HepG2 (cell line): ENCODE results near the gene MPP3. TPM values are rescaled to one million over a fixed set of nuclear protein-coding genes. Genes with fewer than 3 reads are reported as not detected.

Source experiments
- MED13 ChIP-seq: sonication (generic); formaldehyde crosslinking; IDR thresholded peaks from 2 replicates; pipeline ENCODE4 v1.5.0; 2020; ENCODE audit warnings: missing genetic modification reagents
- MED8 ChIP-seq: sonication (generic); formaldehyde crosslinking; IDR thresholded peaks from 2 replicates; pipeline ENCODE4 v1.8.1; 2023; ENCODE audit warnings: mild to moderate bottlenecking, missing genetic modification reagents; ENCODE audit not compliant: insufficient replicate concordance
- MXD4 ChIP-seq: IDR thresholded peaks from 2 replicates; pipeline ENCODE4 v1.6.1; 2016; ENCODE audit warnings: mild to moderate bottlenecking, missing biosample characterization, missing genetic modification reagents
- NFYB ChIP-seq: sonication (generic); formaldehyde crosslinking; IDR thresholded peaks from 2 replicates; pipeline ENCODE4 v1.4.0; 2020; ENCODE audit warnings: missing genetic modification reagents
- SIN3B ChIP-seq: fragments of 150-350 bp; IDR thresholded peaks from 2 replicates; pipeline ENCODE4 v1.6.1; 2014; ENCODE audit warnings: low read length
- SP1 ChIP-seq, 2 experiments: fragments of 450-650 bp in 1 of 2; sonication (generic) in 1 of 2; formaldehyde crosslinking in 1 of 2; IDR thresholded peaks; 2 replicates each; pipeline versions ENCODE4 v1.4.0 to v1.6.1; 2016 to 2020; ENCODE audit warnings: missing genetic modification reagents in 1 of 2
- TRIM24 ChIP-seq: sonication (generic); formaldehyde crosslinking; IDR thresholded peaks from 2 replicates; pipeline ENCODE4 v1.8.0; 2022; ENCODE audit warnings: mild to moderate bottlenecking, missing genetic modification reagents
- ZBTB1 ChIP-seq: sonication (generic); formaldehyde crosslinking; IDR thresholded peaks from 2 replicates; pipeline ENCODE4 v1.4.0; 2020; ENCODE audit warnings: missing genetic modification reagents, borderline replicate concordance
- ZBTB40 ChIP-seq, 2 experiments: fragments of 450-650 bp in 1 of 2; sonication (generic) in 1 of 2; formaldehyde crosslinking in 1 of 2; IDR thresholded peaks; 2 replicates each; pipeline versions ENCODE4 v1.6.1 to v1.8.0; 2016 to 2022; ENCODE audit warnings: antibody characterized with exemption in 1 of 2, mild to moderate bottlenecking in 1 of 2, missing genetic modification reagents in 1 of 2
- ZNF17 ChIP-seq: sonication (generic); formaldehyde crosslinking; IDR thresholded peaks from 2 replicates; pipeline ENCODE4 v1.5.0; 2020; ENCODE audit warnings: mild to moderate bottlenecking, missing genetic modification reagents
- ZNF30 ChIP-seq: sonication (generic); formaldehyde crosslinking; IDR thresholded peaks from 2 replicates; pipeline ENCODE4 v1.5.0; 2020; ENCODE audit warnings: mild to moderate bottlenecking, missing genetic modification reagents
- ZNF552 ChIP-seq: sonication (generic); formaldehyde crosslinking; IDR thresholded peaks from 2 replicates; pipeline ENCODE4 v1.9.0; 2022; ENCODE audit warnings: missing genetic modification reagents, mild to moderate bottlenecking, borderline replicate concordance
- ZNF7 ChIP-seq: IDR thresholded peaks from 2 replicates; pipeline ENCODE4 v1.6.1; 2016; ENCODE audit warnings: missing biosample characterization, missing genetic modification reagents
- ZNF883 ChIP-seq: sonication (generic); formaldehyde crosslinking; IDR thresholded peaks from 2 replicates; pipeline ENCODE4 v1.5.1; 2020; ENCODE audit warnings: mild to moderate bottlenecking, missing genetic modification reagents; ENCODE audit errors: not compliant biosample characterization
- polyA plus RNA-seq, 8 experiments: library from polyadenylated mRNA; depleted of rRNA in 3 of 8; stranded (reverse) in 7 of 8; unstranded in 1 of 8; fragments of >200 nt; fragmentation: Illumina TruSeq in 4 of 8; extraction: Trizol in 4 of 8; gene quantifications; 2 replicates each; pipeline versions ENCODE4 v1.2.1 to v1.2.3, GENCODE V29; 2011 to 2016; ENCODE audit warnings: low read depth in 4 of 8, missing spikeins in 1 of 8, mixed read lengths in 1 of 8; ENCODE audit not compliant: insufficient read depth in 1 of 8
- total RNA-seq, 5 experiments: library from RNA; depleted of rRNA; stranded (reverse); fragments of >200 nt; fragmentation: Illumina TruSeq; extraction: Trizol; gene quantifications; 2 replicates each; pipeline ENCODE4 v1.2.3, GENCODE V29; 2016; ENCODE audit warnings: low read depth in 1 of 5
- TF ChIP-seq, protein P1 (sequence below), 2 experiments: sonication (generic) in 1 of 2; formaldehyde crosslinking in 1 of 2; IDR thresholded peaks; 2 replicates each; pipeline versions ENCODE4 v1.4.0 to v1.6.1; 2018 to 2020; ENCODE audit warnings: missing genetic modification reagents in 2 of 2, borderline replicate concordance in 1 of 2, low read depth in 1 of 2, mild to moderate bottlenecking in 1 of 2, missing biosample characterization in 1 of 2
- TF ChIP-seq, protein P2 (sequence below): sonication (generic); formaldehyde crosslinking; conservative IDR thresholded peaks from 2 replicates; pipeline ENCODE4 v1.4.0; 2020; ENCODE audit warnings: missing genetic modification reagents

Gene MPP3
- total and polyA plus RNA-seq, 2 of the 13 experiments (the other 11 are each of a cell fraction or from before 2014, with no cell fraction given) = 0.91 to 1.8 TPM

GRCh38 chr17:43778337-43779144 is 54.4 kb downstream of the MPP3 start, which contains the start of gene DUSP3 (continued):
- TF ChIP-seq, protein P1, sequence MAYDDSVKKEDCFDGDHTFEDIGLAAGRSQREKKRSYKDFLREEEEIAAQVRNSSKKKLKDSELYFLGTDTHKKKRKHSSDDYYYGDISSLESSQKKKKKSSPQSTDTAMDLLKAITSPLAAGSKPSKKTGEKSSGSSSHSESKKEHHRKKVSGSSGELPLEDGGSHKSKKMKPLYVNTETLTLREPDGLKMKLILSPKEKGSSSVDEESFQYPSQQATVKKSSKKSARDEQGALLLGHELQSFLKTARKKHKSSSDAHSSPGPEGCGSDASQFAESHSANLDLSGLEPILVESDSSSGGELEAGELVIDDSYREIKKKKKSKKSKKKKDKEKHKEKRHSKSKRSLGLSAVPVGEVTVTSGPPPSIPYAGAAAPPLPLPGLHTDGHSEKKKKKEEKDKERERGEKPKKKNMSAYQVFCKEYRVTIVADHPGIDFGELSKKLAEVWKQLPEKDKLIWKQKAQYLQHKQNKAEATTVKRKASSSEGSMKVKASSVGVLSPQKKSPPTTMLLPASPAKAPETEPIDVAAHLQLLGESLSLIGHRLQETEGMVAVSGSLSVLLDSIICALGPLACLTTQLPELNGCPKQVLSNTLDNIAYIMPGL (CRISPR knock-in tag; IDR thresholded peaks at IDR 0.05; ENCODE audit: borderline replicate concordance in 1 of 2, low read depth in 1 of 2) = peak; percentile 63 to 89
- TF ChIP-seq MXD4 (CRISPR knock-in tag) (peak; percentile 62; the same call in 1 of the 2 replicates), ZBTB1 (peak; percentile 70; the same call in 1 of the 2 replicates), SP1 (IDR thresholded peaks at IDR 0.05) (no peak), SP1 (CRISPR knock-in tag; IDR thresholded peaks at IDR 0.05) (peak; percentile 75; the same call in 1 of the 2 replicates), SIN3B (no peak), MED13 (CRISPR knock-in tag) (peak; percentile 51; the same call in 1 of the 2 replicates), ZNF552 (peak; percentile 74; the same call in 1 of the 2 replicates), MED8 (CRISPR knock-in tag) (no peak), ZNF30 (CRISPR knock-in tag) (peak; percentile 59; the same call in 1 of the 2 replicates), NFYB (CRISPR knock-in tag) (no peak; the same call in 1 of the 2 replicates), ZNF883 (CRISPR knock-in tag) (peak; percentile 62), ZNF17 (CRISPR knock-in tag) (no peak), TRIM24 (no peak), ZBTB40 (IDR thresholded peaks at IDR 0.05) (no peak), ZBTB40 (CRISPR knock-in tag; IDR thresholded peaks at IDR 0.05) (peak; percentile 76; the same call in 1 of the 2 replicates), ZNF7 (CRISPR knock-in tag) (peak; percentile 5; the same call in 1 of the 2 replicates)
- TF ChIP-seq, protein P2, sequence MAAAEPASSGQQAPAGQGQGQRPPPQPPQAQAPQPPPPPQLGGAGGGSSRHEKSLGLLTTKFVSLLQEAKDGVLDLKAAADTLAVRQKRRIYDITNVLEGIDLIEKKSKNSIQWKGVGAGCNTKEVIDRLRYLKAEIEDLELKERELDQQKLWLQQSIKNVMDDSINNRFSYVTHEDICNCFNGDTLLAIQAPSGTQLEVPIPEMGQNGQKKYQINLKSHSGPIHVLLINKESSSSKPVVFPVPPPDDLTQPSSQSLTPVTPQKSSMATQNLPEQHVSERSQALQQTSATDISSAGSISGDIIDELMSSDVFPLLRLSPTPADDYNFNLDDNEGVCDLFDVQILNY (CRISPR knock-in tag) = no peak; the same call in 1 of the 2 replicates
